GM21576 (cell line): ENCODE results near the gene IRX4.
"Not testable (repeated sequence)": the region's sequence is repeated elsewhere in the genome, so short reads cannot be mapped to it uniquely, and the experiment has no call there.

ENCODE experiments used
- ATAC-seq: cut with Tn5 transposase; IDR thresholded peaks from one replicate; pipeline ENCODE4 v1.9.1; 2021; ENCODE audit warnings: mild to moderate bottlenecking, moderate library complexity; ENCODE audit not compliant: unreplicated experiment

IRX4 gene

GRCh38 chr5:1879292-1880263, 3.1 kb downstream of the IRX4 start:
- no peak for ATAC-seq

GRCh38 chr5:1878050-1878849, 4.5 kb downstream of the IRX4 start:
- no peak for ATAC-seq

DNA sequence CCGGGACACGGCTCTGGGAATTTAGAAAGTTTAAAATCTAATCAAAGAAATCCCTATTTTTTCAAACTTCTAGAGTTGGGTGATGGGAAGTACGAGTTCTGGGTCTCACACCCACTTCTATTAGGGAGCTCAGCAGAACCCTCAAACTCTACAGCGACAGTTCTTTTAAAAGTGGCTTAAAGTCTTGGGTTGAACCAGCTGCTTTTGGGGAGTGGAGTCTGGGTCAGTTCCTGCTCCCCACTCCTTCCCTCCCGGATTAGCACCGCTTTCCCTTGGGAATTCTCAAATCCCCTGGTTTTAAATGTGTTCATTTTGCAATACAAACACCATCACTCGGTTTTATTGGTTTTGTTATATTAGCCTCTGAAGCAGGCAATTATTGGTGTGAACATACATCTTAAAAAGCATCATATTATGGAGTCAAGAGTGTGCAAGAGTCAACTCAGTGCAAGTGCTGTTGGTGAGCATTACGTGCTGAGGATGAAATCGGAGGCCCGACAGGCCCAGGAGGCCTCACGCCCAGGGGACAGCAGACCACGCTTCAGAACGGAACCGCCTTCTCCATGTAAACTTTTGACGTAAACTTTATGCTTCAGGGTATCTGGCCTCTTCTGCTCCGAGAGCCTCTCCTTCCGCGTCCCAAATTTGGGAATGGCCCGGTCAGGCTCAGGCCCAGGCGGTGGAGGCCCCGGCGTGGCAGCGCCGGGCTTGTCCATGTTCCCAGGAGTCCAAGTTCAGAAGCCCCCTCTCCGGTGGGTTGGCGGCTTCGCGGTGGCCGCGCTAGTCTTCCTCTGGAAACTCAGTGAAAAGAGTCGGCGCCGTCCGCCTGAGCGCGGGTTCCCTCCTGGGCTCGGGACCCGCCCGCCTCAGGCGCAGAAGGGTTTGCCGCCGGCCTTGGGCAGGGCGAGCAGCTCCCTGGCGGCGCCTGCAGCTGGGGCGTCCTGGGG, 5.3 kb downstream of the IRX4 start:
- no peak for ATAC-seq

DNA sequence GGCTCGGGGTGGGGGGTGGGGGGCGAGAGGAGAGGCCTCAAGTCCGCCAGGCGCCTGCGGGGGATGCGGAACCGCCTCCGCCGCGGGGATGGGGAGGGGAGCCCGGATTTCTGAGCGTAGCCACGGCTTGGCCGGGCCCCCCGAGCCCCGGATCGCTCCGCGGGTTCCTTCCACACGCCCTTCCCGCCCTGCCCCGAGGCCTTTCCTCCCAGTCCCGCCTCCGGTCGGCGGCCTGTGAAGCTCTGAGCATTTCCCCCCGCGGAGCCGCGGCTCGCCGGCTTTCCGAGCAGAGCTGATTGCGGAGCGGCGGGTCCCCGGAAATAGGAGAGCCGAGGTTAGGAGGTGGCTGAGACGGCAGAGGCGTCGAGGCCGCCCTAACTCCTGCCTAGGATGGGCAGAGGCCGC, 6.1 kb downstream of the IRX4 start:
- no peak for ATAC-seq

GRCh38 chr5:1875843-1876659, 6.7 kb downstream of the IRX4 start:
- no peak for ATAC-seq

- ATAC-seq: no peak
Measured at GRCh38 chr5:1875281-1875842, 7.4 kb downstream of the IRX4 start.

DNA sequence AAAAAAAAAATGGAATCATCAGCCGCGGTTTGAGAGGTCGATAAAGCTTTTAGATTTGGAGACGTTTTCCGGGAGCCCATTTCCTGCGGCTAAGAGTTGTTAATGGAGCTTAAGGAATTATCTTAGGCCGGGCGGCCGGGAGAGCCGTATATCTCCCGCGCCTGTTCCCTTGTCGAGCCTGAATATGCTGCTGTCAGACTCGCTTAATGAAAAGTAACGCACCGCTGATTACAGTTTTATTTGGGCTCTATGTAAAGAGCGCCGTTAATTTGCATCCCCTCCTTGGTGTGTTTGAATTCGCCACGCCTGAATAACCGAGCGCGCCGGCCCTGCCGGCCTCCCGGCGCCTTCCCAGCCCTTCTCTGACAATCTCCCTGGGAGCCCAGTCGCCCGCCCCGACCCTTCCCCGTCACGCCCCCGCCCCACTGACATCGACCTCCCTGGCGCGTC, 7.9 kb downstream of the IRX4 start:
- ATAC-seq: no peak

DNA sequence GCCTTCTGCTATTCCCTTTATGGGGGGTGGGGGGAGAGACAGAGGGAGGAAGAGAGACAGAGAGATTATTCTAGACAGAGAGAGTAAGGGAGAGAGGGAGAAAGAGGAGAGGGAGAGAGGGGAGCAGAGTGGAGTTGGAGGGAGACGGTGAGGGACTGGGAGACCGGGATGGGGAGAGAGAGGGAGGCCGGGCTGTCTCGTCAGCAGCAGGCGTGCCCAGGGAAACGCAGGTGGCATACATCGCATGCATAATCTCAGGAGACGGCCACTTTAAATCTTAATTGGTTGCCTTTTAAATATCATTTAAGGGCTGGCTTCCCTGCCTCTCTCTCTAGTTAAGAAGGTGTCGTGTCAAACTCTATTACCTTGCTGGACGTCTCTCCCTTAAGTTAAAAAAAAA, 8.4 kb downstream of the IRX4 start:
- ATAC-seq: no peak

DNA sequence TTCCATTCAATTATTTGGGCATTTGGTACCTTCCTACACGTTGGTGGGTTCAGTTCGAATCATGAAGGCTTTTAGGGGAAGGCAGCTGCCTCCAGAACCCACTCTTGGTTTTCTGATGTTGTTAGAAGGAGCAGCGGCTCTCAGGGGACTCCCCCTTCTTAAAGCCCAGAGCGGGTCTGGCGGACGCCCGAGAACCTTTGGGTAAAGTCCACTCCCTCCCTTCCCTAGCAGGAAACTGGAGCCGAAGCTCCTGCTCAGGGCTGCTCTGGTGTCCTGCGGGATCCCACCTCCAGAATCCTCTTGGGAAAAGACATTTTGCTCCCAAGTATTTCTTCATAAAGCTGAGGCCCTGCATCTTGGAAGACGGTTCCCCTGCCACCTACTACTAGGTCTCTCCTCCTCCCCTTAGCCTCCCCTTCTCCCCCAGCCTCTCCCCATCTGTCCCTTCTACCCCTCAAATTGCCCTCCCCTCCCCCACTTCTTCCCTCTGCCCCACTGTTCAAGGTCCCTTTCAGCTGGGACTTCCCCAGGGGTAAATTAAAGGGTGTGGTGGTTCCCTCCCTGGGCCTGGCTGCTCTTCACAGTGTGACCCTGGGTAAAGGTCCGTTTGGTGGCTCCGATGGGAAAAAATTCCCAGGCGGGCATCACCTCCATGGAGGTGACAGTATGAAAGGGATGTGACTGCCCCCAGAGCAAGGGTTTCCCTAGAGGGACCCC, 9.3 kb downstream of the IRX4 start:
- ATAC-seq: no peak

GRCh38 chr5:1871441-1871840, 11.3 kb downstream of the IRX4 start:
- no peak for ATAC-seq

DNA sequence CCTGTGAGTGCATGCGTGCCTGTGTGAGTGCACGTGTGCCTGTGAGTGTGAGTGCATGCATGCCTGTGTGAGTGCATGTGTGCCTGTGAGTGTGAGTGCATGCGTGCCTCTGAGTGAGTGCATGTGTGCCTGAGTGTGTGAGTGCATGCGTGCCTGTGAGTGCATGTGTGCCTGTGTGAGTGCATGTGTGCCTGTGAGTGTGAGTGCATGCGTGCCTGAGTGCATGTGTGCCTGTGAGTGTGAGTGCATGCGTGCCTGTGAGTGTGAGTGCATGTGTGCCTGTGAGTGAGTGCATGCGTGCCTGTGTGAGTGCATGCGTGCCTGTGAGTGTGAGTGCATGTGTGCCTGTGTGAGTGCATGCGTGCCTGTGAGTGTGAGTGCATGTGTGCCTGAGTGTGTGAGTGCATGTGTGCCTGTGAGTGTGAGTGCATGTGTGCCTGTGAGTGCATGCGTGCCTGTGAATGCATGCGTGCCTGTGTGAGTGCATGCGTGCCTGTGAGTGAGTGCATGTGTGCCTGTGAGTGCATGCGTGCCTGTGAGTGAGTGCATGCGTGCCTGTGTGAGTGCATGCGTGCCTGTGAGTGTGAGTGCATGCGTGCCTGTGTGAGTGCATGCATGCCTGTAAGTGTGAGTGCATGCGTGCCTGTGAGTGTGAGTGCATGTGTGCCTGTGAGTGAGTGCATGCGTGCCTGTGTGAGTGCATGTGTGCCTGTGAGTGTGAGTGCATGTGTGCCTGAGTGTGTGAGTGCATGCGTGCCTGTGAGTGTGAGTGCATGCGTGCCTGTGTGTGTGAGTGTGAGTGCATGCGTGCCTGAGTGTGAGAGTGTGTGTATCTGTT, 12.1 kb downstream of the IRX4 start:
- ATAC-seq: not testable (repeated sequence)

DNA sequence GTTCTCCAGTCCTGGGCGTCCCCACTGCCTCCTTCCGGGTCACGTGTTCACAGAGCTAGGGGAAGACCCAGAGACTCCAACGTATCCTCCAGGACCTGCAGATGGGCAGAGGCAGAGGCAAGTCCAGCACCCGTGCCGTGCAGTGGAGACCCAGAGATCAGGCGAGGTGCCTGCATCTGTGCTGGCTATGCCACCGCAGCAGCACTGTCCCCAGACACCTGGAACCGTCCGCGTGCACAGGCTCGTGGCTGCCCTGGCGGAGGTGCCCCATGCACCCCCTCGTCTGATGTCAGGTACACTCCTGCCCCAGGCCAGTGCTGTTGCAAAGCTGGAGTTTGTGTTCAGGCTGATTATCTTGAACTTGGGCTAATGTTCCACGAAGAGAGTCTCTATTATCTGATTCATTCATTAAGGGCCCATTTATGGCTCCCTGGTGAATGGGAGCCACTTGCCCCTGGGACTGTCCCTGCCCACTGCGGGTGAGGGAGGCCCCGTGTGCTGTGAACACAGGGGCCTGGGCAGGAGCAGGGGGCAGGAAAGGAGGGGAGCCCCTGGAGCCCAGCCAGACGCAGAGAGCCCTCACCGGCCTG, 13.7 kb downstream of the IRX4 start:
- no peak for ATAC-seq

GRCh38 chr5:1867815-1868143, 14.9 kb downstream of the IRX4 start:
- ATAC-seq: no peak

DNA sequence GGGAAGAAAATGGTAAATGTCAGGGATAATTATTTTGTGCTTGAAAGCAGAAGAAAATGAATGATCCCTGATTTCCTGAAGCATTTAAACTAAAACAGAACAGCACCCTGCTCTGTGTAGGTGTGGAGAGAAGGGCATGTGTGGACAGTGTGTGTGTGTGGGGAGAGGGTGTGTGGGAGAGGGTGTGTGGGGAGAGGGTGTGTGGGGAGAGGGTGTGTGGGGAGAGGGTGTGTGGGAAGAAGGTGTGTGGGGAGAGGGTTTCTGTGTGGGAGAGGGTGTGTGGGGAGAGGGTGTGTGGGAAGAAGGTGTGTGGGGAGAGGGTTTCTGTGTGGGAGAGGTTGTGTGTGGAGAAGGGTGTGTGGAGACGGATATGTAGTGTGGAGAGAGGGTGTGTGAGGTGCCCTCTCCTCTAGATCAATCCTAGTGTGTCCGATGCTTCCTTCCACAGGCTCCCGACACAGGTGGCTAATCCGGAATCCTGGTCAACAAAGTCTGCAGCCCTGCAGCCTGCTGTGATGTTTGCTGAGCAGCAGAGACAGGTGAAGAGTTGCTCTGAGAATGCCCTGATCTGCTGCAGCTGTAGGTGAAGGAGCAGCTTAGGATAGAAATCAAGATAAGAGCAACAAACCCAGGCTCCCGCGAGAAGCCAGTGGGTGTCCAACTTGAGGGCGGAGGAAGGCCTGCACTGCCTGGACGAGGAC, 15.5 kb downstream of the IRX4 start:
- no peak for ATAC-seq

DNA sequence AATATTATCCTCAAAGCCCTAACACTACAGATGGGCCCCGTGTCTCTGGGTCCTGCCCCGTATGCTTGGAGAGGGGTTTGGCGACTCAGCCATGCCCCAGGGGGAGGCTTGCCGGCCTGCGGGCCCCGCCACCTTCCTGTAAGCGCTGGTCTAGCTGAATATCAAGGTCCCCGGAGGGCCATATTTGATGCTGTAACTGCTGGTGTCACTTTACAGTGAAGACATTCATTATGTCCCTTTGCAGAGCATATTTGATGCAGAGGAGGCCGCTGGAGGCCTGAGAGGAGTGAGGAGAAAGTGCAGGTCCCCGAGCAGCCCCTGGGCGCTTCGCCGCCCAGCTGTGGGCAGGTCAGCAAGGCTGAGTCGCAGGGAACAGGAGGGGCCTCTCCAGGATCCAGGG, 16.8 kb downstream of the IRX4 start:
- no peak for ATAC-seq

- ATAC-seq: no peak
Measured at GRCh38 chr5:1865486-1865885, 17.2 kb downstream of the IRX4 start.

- no peak for ATAC-seq
Measured at GRCh38 chr5:1864896-1865440, 17.8 kb downstream of the IRX4 start.
